Sigmoid colon (tissue), 7 donors: Measurements from ENCODE around the gene CYP39A1. TPM values are rescaled to one million over a fixed set of nuclear protein-coding genes. Genes with fewer than 3 reads are reported as not detected.

ENCODE experiments used
- DNase-seq: peaks from one replicate; pipeline ENCODE4 v3.0.0-alpha.2; 2019
- H3K27ac ChIP-seq, 4 donors: fragments of 200-600 bp; sonication (generic); one replicate each; pipeline ENCODE4 v1.5.1; 2016 to 2019; ENCODE audit warnings: mild to moderate bottlenecking in 1 of 4
- H3K27me3 ChIP-seq, 3 donors: fragments of 200-600 bp; sonication (generic); one replicate each; pipeline ENCODE4 v1.5.1; 2019; ENCODE audit warnings: mild to moderate bottlenecking in 1 of 3
- H3K36me3 ChIP-seq, 4 donors: fragments of 200-600 bp; sonication (generic); one replicate each; pipeline ENCODE4 v1.5.1; 2016 to 2019
- H3K4me1 ChIP-seq, 4 donors: fragments of 200-600 bp; sonication (generic); one replicate each; pipeline ENCODE4 v1.5.1; 2017 to 2019
- H3K4me3 ChIP-seq, 4 donors: fragments of 200-600 bp; sonication (generic); one replicate each; pipeline ENCODE4 v1.5.1; 2017 to 2019; ENCODE audit warnings: mild to moderate bottlenecking in 2 of 4, moderate library complexity in 1 of 4
- H3K9me3 ChIP-seq, 4 donors: fragments of 200-600 bp in 3 of 4; sonication (generic) in 3 of 4; one replicate each; pipeline versions ENCODE4 v1.5.1 to v1.6.1; 2013 to 2019
- CTCF ChIP-seq, 4 experiments: fragments of 450-650 bp in 3 of 4; fragments of 200-600 bp in 1 of 4; IDR thresholded peaks; one replicate each; pipeline ENCODE4 v1.5.1; 2016 to 2019; ENCODE audit warnings: antibody characterized with exemption in 4 of 4, mild to moderate bottlenecking in 3 of 4, moderate library complexity in 2 of 4
- EP300 ChIP-seq, 4 donors: sonication (generic); formaldehyde crosslinking; IDR thresholded peaks; one replicate each; pipeline ENCODE4 v1.6.1; 2017; ENCODE audit warnings: antibody characterized with exemption in 4 of 4
- POLR2A ChIP-seq, 2 donors: fragments of 450-650 bp; IDR thresholded peaks; one replicate each; pipeline ENCODE4 v1.6.1; 2016; ENCODE audit warnings: antibody characterized with exemption in 2 of 2, mild to moderate bottlenecking in 2 of 2, moderate library complexity in 2 of 2
- POLR2AphosphoS5 ChIP-seq, 4 donors: sonication (generic); formaldehyde crosslinking; IDR thresholded peaks; one replicate each; pipeline ENCODE4 v1.6.1; 2017; ENCODE audit warnings: antibody characterized with exemption in 4 of 4
- WGBS, 2 donors: extraction: QIAGEN DNeasy Blood & Tissue Kit; methylation state at CpG; one replicate each; pipeline ENCODE4 v1.1.7; 2013; 5-methylcytosine and 5-hydroxymethylcytosine counted together
- intact Hi-C: fragments of 100-400 bp; cut with DNase I; formaldehyde crosslinking; loops from one replicate; pipeline ENCODE4 v1.15.1; 2023
- polyA plus RNA-seq, 3 donors: library from polyadenylated mRNA; stranded (reverse); fragments of 200-250 nt; gene quantifications; one replicate each; pipeline ENCODE4 v1.2.3, GENCODE V29; 2013
- total RNA-seq, 4 donors: library from RNA; depleted of rRNA; stranded (reverse); fragments of >200 nt; gene quantifications; one replicate each; pipeline ENCODE4 v1.1.0, GENCODE V29; 2016
- donor health status: healthy with polysubstance abuse.
- donor health status: Bipolar disorder and iron deficiency.
- donor health status: healthy.

The CYP39A1 gene
- total and polyA plus RNA-seq, 7 donors = 1.6 to 7.7 (median 3.0) TPM

GRCh38 chr6:46505693-46506512 is 146.7 kb downstream of the CYP39A1 start:
- H3K9me3 ChIP-seq = no peaks in the 10 kb centered on the region
- no peak overlapping the region for H3K4me3 ChIP-seq
- H3K27me3 ChIP-seq = no peaks in the 10 kb centered on the region
- intact Hi-C loops = no loop called here
- no peak for TF ChIP-seq CTCF (IDR thresholded peaks at IDR 0.05)
- TF ChIP-seq EP300 (IDR thresholded peaks at IDR 0.05) = peak in 2 of 4 donors; percentile 13 to 58
- peak; percentile 5 to 66 (median 56) for TF ChIP-seq POLR2AphosphoS5 (IDR thresholded peaks at IDR 0.05)
- no peak for TF ChIP-seq POLR2A (IDR thresholded peaks at IDR 0.05)
- peaks cover 0 to 19% (median 5%) of the 10 kb centered on the region in 4 donors for H3K4me1 ChIP-seq
- peak overlapping the region in 3 of 4 donors; percentile 27 to 42 (median 40) for H3K27ac ChIP-seq
- H3K36me3 ChIP-seq = no peaks in the 10 kb centered on the region
- 84 to 85% methylated on average over 7 of the region's 7 CpGs for WGBS, 2 donors
- DNase-seq = peak; percentile 74

- no peak for TF ChIP-seq POLR2A (IDR thresholded peaks at IDR 0.05)
- no peak for TF ChIP-seq POLR2AphosphoS5 (IDR thresholded peaks at IDR 0.05)
- TF ChIP-seq CTCF (IDR thresholded peaks at IDR 0.05) = no peak
- TF ChIP-seq EP300 (IDR thresholded peaks at IDR 0.05) = no peak
- Histone ChIP-seq H3K27me3 (no peaks in the 10 kb centered on the region), H3K27ac (no peak overlapping the region), H3K36me3 (no peaks in the 10 kb centered on the region), H3K4me3 (no peak overlapping the region), H3K9me3 (no peaks in the 10 kb centered on the region), H3K4me1 (peaks cover 0 to 17% (median 5%) of the 10 kb centered on the region in 4 donors)
- intact Hi-C loops = no loop called here
- no peak for DNase-seq
These were observed 148.4 kb downstream of the CYP39A1 start for GRCh38 chr6:46504242-46504641.

DNA sequence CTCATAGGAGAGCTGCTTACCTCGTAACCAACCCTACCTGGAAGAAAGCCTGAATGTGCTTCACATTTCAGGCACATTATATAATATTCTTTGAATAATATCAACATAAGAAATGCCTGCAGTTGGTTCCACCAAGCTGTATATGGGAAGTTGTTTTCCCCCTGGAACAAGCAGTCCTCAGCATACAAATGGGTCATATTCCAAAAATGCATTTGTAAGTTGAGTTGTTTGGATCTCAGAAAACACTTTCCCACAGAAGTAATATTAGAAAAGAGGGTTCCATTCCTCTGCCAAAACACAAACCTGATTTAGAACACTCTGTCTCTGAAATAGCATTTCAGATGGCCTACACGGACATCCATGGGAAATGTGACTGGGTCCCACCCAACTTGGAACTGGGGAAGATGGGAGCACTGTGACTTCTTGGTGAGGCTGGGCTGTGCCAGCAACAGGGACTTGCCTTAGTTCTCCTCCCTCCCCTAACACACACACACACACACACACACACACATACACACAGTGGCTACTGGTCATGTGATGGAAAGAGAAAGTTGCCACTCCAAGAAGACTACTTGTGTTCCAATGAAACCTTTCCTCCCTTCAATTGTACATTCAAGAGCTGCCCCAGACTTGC is 150.0 kb downstream of the CYP39A1 start:
- Histone ChIP-seq H3K27me3 (no peaks in the 10 kb centered on the region), H3K4me3 (no peak overlapping the region), H3K36me3 (no peaks in the 10 kb centered on the region), H3K9me3 (no peaks in the 10 kb centered on the region), H3K27ac (peak overlapping the region; percentile 8 to 65 (median 14)), H3K4me1 (peaks cover 0 to 17% (median 5%) of the 10 kb centered on the region in 4 donors)
- DNase-seq = no peak
- TF ChIP-seq POLR2AphosphoS5 (IDR thresholded peaks at IDR 0.05) (no peak), POLR2A (IDR thresholded peaks at IDR 0.05) (no peak), EP300 (IDR thresholded peaks at IDR 0.05) (no peak), CTCF (IDR thresholded peaks at IDR 0.05) (no peak)
- intact Hi-C loops = no loop called here
- 84 to 90% methylated on average over 2 of the region's 2 CpGs for WGBS, 2 donors

GRCh38 chr6:46501136-46502089 is 151.2 kb downstream of the CYP39A1 start:
- intact Hi-C loops = no loop called here
- Histone ChIP-seq H3K27ac (peak overlapping the region in 2 of 4 donors; percentile 11 to 65), H3K4me3 (no peak overlapping the region), H3K27me3 (no peaks in the 10 kb centered on the region), H3K4me1 (peaks cover 0 to 12% (median 3%) of the 10 kb centered on the region in 4 donors), H3K9me3 (no peaks in the 10 kb centered on the region), H3K36me3 (no peaks in the 10 kb centered on the region)
- 87 to 90% methylated on average over 8 of the region's 8 CpGs for WGBS, 2 donors
- DNase-seq = no peak
- TF ChIP-seq POLR2A (IDR thresholded peaks at IDR 0.05) (no peak), POLR2AphosphoS5 (IDR thresholded peaks at IDR 0.05) (no peak)
